GM10847 (cell line): ENCODE measurements around the gene PIP5K1B.

Experiments used
- POLR2A ChIP-seq: IDR thresholded peaks from 2 replicates; pipeline ENCODE4 v1.6.1; 2011; ENCODE audit not compliant: insufficient read length; ENCODE audit errors: extremely low read depth

The PIP5K1B gene

DNA sequence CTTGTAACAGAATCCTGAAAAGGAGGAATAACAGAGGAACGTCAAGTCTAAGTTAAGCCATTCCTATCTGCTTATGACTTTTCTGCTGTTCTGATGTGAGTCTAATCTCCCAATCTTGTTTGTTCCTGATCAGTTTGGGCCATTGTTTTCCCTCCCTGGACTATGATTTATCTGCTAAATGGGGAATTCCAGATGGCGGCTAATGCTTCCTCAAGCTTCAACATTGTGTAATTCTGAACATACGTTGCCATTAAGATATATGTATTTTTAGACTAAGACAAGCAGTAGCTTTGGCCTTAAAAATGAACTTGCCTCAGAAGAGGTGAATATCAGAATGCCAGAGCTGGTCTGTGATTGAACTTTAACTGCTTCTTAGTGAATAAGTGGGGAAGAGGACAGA is 166.2 kb downstream of the PIP5K1B start:
- TF ChIP-seq POLR2A: no peak

DNA sequence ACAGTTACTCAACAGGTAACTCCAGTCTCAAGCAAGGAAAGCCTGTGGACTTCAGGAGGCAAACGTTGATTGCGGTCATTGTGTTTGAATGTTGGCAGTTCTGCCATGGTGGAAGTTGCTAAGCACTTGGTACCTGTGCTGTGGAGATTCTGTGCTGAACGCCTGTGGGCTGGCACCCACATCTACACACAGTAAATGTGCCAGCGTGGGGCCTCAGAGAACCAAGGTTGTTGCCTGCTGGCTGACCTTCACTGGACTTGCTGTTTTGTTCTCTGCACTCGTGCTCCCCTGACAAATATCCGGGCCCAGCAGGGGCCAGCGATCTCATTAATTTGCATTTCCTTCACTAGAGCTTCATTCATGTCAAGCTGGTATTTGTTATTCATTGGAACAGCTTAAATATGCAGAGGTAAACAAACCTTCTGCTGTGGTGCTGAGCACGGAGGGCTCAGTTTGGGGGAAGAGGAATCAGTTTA is 167.0 kb downstream of the PIP5K1B start:
- TF ChIP-seq POLR2A: no peak

DNA sequence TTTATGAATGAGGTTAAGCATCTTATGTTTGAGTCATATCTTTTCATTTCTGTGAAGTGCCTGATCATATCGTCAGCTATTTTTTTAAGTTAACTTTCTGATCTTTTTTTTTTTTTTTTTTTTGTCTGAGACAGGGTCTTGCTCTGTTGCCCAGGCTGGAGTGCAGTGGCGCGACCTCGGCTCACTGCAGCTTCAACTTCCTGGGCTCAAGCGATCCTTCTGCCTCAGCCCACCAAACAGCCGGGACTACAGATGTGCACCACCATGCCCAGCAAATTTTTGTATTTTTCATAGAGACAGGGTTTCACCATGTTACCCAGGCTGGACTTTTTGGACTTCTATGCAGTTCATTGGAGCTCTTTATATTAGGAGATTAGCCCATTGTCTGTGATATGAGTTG is 168.1 kb downstream of the PIP5K1B start:
- no peak for TF ChIP-seq POLR2A

DNA sequence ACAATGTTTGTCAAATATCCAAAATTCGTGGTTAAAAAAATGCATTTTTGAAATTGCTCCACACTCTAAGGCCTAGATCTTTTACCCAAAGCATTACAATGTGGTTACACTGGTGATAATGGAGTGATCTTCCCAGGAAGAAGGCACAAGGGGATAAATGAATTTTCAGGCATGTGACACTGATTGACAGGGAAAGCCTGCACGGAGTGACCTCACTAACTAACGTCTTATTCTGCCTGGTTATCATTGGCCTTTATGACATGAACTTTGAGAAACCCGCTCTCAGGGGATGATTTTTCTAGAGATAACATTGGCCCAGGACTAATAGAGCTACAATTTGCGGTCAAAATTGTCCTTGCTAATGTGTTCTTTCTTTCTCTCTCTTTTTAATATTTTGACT is 171.2 kb downstream of the PIP5K1B start:
- TF ChIP-seq POLR2A: no peak

DNA sequence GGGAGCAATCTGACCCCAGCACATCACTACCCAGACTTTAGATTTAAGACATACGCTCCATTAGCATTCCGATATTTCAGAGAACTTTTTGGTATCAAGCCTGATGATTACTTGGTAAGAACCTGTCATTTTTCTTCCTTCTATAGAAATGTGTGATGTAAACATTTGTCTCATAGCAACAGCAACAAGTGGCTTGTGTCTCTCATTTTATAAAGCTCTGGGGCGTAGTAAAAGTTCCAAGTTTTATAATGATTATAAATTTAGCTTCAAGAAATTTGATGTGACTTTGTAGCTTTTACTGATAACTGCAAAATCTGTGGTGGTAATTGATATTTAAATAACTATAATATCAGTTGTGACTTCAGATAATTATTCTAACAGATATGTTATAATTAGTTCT is 171.6 kb downstream of the PIP5K1B start:
- no peak for TF ChIP-seq POLR2A

DNA sequence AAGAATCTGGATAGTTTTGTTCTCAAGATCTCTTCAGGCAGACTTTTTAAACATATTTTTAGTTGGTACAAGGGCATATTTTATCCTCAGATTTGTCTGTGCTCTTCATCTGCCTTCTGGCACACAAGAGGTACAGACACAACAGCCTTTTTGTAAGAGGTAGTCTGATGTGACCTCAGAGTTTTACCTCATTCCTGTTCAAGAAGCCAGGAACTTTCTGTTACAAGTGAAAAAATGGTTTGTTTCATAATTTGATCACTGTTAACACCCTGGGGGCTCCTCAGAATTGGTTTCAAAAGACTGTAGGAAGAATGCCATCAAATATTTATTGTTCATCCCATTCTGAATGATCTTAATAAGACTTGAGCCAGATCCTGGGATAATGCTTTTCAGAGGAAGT is 172.2 kb downstream of the PIP5K1B start:
- TF ChIP-seq POLR2A: no peak

DNA sequence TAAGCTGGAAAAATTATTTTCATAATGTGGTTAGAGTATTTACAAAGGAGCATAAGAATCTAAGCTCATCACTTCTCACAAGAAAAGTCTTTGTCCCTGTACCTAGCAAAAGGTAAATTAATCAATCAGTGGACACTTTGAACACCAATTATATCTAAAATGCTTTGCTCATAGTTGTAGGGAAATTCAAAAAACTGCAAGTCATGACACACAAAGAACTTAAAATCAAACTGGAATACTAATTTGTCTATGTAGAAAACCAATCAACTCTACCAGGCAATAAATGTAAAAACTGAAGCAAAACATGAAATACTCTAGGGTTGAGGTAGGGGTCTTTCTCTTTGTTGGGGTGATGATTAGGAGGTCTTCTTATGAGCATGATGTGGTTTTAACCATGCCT is 173.4 kb downstream of the PIP5K1B start:
- no peak for TF ChIP-seq POLR2A

DNA sequence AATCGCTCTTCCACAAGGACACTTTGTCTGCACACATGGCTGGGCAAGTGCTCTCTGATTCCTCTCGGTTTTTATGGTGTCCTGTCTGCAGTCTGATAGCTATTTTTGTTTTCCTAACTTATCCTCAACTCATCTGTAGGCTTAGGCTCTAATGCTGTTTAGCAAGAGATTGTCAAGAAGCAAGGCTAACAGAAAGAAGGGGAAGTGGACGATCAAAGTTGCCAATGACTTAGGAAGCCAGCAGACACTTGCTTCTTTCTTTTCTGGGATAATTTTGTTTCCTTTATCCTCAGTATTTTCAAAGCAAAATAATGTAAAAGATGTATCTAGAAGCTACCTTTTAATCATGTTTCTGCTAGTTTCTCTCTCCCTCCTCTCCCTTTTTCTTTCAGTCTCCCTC is 178.2 kb downstream of the PIP5K1B start:
- TF ChIP-seq POLR2A: no peak

DNA sequence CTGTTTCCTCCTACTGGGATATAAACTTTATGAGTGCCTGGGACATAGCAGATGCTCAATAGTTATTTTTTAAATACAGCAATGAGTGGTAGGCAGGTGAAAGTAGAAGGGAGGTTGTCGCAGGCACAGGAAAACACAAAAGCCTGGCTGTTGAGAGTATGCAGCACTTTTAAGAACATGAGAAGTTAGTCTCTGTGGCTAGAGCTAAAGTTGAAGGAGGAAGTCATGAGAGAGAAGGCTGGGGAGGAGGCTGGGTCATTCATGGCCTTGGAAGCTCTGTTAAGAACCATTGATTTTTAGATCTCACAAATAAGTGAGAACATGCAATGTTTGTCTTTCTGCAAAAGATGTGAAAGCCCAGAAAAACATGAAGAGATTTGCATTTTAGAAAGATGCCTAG is 182.2 kb downstream of the PIP5K1B start:
- TF ChIP-seq POLR2A: no peak

DNA sequence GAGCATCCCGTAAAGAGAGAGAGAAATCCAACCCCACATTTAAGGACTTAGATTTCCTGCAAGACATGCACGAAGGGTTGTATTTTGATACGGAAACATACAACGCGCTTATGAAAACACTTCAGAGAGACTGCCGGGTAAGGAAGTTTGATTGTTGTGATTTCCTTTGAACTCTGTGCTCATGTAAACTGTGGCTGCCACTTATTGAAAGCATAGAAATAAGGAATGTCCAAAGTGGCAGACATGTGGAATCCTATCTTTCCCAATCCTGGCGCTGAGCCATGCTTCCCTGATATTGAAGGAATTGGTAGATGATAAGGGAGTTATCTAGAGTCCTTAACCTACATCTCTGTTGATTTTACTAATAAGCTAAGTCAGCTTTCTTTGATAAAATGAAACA is 189.5 kb downstream of the PIP5K1B start:
- TF ChIP-seq POLR2A: no peak

DNA sequence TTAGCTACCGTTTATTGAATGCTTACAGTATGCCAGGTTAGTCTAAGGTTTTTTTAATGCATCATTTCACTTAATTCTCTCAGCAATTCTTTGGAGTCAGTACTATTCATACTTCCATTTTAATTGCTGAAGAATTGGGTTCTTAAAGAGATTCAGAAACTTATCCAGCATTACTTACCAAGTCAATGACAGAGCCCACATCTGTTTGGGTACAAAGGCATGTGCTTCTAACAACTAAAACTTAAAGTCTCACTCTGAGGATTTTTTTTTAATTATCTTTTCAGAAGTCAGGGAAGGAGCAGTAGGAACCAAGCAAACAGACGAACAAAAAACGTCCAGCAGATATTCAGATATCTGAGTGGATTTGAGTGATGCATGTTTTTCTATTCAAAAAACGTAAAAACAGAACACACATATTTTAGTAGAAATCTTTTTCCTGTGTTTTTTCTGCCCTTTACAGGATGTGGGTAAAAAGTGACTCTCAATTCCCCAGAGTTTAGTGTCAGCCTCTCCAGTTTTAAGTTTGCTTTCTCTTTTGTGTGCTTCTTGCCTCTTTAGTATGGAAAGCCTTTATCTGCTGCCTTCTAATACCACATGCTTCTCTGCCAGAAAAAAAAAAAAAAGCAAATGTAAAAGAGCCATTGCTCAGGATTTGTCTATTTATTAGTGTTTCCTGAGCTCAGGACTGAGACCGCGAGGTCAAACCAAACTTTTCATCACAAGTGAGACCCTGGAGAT is 190.9 kb downstream of the PIP5K1B start:
- TF ChIP-seq POLR2A: no peak

DNA sequence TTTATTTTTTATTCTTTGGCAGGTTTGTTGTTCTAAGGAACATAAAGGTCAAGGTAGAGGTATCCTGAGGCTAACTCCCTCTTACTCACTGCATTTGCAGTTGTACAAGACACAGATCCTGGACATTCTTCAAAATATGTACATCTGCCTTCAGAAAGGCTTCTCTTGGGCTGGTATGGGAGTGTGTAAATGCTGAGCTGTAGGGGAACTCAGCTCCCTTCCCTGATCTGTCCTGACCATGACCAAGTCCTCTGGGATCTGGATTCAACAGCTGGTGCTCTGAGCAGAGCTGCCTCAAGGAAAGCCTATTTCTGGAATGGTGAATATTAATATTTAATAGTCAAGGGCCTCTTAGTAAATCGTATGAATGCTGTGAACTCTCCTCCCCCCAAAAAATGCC is 191.4 kb downstream of the PIP5K1B start:
- TF ChIP-seq POLR2A: no peak

DNA sequence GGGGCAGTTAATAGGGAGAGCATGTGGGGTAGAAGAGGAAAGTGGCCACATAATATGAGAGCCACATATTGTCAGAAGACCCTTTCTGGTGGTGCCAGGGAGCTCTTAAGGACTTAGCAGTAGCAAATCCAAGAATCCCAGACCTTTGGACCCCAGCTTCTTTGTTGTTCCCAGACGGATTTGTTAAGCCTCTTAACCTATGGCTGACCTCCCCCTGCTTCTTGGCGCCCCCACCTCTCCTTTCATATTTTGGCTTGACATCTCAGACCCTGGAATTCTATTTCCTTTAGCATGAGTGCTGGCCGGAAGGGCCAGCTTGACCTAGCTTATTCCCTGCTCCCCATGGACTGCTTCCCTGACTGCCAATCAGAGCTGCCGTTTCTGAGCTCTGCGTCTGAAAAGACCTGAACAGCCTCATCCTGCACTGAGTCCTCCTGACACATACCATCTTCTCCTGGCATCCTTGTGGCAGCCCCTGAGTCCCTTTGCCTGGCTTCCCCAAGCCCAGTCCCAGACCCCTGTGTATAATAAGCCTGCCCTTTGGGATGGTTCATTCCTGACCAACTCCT is 192.6 kb downstream of the PIP5K1B start:
- no peak for TF ChIP-seq POLR2A

DNA sequence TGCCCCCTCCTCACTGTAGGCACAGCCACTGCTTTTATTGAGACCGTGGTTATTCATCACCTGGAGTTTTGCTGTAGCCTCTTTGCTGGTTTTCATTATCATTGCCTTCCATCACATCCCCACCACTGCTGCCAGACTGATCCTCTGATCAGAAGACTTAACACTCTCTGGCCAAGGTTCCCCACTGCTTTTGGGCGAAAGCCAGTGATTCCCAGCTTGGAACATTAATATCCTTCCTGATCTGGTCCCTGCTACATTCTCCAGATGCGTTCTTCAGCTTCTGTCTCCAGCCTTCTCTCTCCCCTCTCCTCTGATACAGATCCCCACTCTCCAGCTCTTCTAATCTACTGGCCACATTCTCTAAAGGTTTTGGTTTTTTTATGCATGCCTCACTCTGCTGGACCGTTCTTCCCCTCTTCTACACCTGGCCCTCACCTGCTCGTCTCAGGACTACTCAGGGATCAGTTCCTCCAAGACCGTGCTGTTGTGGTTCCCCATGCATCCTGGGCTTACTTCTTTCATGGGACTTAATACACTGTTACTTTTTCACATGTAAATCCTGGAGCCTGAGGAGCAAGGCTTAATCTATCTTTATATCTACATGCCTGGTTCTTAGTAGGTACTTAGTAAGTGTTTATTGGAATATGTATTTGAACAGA is 193.9 kb downstream of the PIP5K1B start:
- TF ChIP-seq POLR2A: no peak

DNA sequence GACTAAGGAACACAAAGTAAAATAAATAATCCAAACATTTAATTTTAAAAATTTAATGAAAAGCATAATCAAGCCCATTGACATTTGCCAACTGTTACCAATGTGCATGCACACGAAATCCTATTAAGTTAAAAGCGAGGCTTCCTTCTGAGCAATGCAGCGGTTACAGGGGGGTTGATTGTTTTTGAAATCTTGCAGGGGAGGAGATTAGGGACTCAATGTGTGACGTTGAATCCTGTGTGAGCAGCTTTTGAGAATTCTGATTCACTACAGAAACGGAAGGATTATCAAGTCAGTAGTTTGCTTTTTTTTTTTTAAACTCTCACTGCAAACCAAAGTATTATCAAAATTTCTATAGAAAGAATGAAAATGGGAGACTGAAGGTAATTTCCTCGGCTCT is 199.4 kb downstream of the PIP5K1B start:
- no peak for TF ChIP-seq POLR2A

DNA sequence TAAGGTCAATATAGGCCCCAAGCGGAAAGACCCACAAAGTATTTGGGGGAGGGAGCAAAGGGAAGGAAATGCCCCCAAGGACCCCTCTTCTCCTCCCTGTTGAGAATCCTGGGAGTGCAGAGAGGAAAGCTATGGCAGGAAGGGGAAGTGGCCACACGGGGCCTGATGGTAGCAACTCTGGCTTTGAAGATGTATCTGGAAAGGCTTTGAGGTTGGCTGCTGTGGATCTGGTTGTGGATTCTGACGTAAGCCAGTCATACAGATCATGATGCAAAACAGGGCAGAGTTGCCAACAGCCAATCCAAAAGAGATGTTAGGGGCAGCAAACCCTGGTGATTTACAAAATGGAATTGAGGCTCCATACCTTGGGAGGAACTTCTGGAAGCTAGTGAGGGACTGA is 200.1 kb downstream of the PIP5K1B start:
- no peak for TF ChIP-seq POLR2A

DNA sequence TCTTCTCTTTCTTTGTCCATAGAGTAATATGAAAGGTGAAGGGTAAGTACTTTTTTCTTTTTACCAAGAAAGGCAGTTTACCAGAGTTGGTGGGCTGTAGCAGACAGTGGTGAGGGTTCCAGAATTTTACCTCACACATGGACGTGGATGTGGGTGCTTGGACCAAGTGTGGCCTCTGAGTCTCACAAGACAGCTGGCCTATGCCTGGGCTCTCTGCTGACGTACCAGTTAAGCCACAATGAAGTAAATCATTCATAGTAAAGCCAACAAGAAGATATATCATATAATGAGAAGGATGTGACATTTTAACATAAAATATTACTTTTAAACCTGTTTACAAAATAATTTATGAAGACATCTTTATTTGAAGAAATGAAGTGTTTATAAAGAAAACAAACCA is 202.9 kb downstream of the PIP5K1B start:
- TF ChIP-seq POLR2A: no peak

DNA sequence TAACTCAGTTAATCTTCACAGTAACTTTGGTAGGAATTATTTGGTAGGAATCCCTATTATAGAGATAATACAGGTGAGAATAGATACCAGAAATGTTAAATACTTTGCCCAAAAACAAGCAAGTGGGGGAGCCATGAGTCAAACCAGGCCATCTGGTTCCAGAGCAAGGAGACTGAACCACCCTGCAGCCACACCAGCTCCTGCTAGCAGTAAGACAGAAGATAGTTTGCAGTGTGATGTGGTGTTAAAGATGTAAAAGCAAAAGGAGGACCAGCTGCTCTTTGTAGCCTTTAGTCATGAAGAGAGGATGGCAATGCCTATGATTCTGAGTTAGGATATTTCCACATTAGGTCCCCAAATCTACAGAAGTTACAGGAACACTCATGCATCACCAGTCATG is 207.5 kb downstream of the PIP5K1B start:
- no peak for TF ChIP-seq POLR2A
